GM12873 (cell line): ENCODE measurements around the gene GALNT18.

Source experiments
- TF ChIP-seq, protein P1 (sequence below): IDR thresholded peaks from 2 replicates; pipeline ENCODE4 v1.5.1; 2012; ENCODE audit warnings: low read depth, mild to moderate bottlenecking, moderate library complexity, low read length, control low read depth; ENCODE audit not compliant: insufficient read depth; ENCODE audit errors: missing control alignments

Gene GALNT18

DNA sequence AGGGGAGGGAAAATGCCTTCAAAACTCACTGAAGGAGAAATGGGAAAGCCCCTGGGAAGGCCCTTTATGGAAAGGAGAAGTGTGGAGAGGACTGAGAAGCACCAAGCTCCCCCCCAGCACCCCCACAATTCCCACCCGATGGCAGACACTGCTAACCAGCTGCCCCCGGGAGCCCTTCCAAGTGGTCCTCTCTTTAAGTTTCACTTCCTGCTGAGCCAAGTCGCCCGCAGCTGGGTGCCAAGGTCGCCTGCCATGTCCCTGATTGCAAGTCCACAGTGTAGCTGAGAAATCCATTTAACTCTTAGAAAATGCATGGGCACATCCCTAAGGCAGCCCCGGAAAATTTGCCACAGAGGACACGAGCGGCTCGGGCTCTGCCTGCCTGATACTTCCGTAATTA lies 68.2 kb downstream of the GALNT18 start:
- TF ChIP-seq, protein P1, sequence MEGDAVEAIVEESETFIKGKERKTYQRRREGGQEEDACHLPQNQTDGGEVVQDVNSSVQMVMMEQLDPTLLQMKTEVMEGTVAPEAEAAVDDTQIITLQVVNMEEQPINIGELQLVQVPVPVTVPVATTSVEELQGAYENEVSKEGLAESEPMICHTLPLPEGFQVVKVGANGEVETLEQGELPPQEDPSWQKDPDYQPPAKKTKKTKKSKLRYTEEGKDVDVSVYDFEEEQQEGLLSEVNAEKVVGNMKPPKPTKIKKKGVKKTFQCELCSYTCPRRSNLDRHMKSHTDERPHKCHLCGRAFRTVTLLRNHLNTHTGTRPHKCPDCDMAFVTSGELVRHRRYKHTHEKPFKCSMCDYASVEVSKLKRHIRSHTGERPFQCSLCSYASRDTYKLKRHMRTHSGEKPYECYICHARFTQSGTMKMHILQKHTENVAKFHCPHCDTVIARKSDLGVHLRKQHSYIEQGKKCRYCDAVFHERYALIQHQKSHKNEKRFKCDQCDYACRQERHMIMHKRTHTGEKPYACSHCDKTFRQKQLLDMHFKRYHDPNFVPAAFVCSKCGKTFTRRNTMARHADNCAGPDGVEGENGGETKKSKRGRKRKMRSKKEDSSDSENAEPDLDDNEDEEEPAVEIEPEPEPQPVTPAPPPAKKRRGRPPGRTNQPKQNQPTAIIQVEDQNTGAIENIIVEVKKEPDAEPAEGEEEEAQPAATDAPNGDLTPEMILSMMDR: no peak

DNA sequence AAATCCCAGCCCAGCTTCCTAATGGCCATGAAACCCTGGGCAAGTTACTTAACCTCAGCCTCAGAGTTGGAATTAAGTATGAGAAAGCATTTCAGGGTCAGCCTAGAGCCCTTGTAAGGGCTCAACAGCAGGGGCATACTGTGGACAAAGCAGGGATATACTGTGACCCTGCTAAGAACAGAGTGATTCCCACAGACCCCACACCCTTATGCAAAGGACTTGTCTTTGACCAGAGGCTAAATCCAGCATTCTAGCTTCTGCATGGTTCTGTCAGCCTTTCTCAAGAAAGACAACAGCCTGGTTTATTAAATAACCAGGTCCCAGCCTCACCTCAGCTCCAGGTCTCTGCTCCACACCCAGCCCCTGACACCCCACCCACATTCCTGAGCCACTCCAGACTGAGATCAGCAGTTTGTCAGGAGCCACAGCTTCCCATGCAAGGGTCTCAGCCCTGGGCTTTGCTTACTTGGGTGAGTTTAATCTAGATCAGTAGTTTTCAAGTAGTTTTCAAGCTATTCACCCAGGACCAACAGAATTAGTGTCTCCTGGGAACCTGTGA lies 69.2 kb downstream of the GALNT18 start:
- TF ChIP-seq, protein P1: no peak

DNA sequence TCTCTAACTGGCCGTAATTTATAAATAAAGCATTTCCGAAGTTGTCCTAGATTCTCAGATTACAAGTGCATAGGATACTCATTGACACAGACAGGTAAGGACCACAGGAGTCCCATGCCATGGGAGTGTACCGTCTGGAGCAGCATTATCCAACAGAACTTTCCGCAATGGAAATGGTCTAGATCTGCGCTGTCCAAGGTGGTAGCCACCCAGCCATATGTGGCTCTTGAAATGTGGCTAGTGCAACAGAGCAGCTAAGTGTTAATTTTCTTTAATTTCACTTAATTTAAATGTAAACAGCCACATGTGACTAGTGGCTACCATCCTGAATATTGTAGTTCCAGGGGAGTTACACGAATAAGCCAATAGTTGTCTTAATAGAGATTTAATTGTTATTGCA lies 71.3 kb downstream of the GALNT18 start:
- TF ChIP-seq, protein P1: no peak

DNA sequence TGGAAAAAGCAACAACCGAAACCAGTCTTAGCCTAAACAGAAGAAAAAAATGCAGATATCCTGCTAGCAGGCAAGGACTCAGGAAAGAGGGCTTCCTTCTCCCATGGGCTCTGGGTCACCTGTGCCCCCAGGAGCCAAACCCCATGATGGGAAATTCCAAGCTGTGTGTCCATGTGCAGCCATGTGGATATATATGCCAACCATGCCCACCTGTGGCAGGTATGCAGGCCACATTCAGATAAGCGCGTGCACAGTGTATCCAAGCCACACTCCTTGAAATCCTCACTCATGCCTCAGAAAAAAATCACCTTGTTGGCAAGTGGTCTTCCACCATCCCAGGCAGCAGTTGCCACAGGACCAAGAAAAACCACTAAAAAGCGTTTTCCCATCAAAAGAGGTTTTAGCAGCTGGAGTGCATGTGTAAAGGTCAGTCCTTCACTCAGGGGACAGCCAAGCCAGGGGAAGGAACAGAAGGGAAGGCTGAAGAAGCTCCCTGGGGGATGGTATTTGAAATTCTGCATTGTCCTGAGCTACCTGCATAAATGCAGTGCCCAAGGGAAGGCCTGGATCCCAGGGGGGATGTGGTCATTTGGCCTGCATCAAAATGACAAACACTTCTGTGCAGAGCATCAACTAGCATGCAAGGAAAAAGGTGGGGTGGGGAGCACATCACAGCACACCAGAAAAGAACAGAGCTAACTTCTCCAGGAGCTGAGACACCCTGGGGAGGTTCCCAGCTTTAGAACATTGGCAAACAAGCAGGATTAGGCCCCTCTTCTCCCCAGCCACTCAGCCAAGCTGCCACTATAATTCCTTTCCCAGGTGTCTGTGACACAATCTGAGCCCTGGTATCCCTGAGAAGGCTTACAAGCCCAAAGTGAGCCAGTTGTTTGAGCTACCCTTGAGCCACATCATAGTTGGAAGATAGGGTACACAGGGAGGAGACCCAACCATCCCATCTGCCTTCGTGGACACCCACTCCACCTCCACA lies 76.2 kb downstream of the GALNT18 start:
- TF ChIP-seq, protein P1: no peak

DNA sequence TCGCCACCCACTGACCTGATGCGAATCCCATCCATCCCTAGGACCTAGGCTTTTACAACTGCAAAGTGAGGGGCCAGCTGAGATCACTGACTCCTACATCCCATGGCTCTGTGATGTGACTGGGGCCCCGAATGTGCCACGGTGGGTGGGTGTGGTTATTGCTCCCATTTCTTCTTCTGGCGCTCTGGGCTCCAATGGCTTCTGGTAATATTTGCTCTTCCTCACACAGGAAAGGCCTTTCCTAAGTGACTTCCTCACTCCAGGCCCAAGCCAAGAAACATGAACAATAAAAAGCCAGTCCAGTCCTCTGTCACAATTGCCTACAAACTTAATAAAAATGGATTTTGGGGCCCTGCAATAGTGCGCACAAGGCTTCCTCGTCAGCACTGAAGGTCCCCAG lies 78.1 kb downstream of the GALNT18 start:
- TF ChIP-seq, protein P1: no peak

DNA sequence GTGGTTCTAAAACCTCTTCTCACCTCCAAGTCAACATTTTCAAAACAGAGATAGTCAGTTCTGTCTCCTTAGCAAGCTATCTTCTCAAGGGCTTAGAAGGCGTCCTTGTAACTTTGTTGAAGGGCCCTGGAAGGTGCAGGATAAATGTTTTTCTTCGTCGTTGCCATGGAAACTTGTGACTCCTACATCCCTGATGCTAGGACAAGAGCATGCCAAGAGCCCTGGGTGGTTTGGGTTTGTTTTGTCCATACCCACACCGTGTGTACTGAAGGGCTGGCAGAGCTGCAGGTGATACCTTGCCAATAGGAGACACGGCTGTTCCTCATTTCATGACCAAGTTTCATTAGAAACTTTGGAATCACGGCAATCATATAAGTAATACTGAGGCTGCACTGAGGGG lies 81.6 kb downstream of the GALNT18 start:
- TF ChIP-seq, protein P1: no peak

DNA sequence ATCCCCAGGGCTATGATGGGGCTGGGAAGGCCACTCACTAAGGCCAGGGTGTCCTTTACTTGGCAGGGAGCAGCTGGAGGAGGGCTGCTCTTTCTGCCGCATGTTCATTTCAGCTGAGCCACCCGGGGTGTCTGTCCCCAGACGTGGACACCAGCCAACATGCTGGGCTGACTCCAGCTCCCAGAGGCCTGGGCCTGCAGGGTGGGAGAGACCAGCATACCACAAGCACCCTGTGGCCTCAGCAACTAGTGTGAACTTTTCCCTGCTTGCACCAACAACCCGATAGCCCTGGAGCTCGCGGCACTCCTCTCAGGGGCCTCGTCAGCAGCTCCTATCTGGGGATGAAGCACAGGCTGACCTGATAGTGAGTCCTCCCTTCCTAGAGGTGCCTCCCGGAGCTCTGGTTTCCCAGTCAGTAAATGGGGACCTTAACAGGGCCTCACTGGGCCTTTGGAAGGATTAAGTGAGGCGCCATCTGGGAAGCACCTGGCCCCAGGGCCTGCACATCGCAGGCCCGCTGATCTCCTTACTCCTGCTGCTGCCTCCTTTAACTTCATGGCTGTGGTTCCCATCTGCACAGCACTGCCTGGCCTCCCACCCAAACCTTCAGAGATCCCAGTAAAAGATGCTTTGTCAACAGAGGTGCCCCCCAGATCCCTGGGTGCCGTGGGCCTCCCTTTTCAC lies 83.4 kb downstream of the GALNT18 start:
- TF ChIP-seq, protein P1: no peak
